ENCODE results near the gene SFRP2. TPM values are rescaled to one million over a fixed set of nuclear protein-coding genes. Genes with fewer than 3 reads are reported as not detected.

Gene SFRP2
- total and polyA plus RNA-seq, 2 donors (not counting 1 experiment from before 2014, with no cell fraction given), result under 0.01 TPM; not detected in 1

DNA sequence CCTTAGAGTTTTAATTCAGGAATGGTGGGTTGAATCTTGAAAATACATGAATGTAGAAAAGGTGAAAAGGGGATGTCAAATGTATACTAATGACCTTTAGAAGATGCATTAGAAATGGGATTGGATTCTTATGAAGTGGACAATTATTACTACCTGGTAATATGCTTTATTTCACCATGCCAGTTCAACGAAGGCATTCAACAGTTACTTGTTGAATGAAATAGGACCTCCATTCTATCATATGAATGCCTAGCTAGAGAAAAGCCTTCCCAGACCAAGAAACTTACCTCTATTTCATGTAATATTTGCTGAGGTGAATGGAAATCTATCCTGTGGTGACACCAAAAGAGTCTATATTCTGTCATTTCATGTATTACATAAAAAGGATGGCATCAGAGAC, 34.6 kb upstream of the SFRP2 start:
- Histone ChIP-seq H4K20me1 (ENCODE audit: control insufficient read depth, extremely low read depth, insufficient read depth, low read length) (no peaks in the 10 kb centered on the region), H3K4me2 (ENCODE audit: extremely low read depth, insufficient read depth, low read length) (no peak overlapping the region), H3K27me3 (ENCODE audit: control insufficient read depth, insufficient read depth, low read length) (no peaks in the 10 kb centered on the region), H3K79me2 (ENCODE audit: control insufficient read depth, insufficient read depth, low read length) (no peaks in the 10 kb centered on the region), H3K27ac (ENCODE audit: insufficient read depth, low read length) (no peak overlapping the region), H3K4me3 (replicated peaks in 1 of 4; ENCODE audit: control extremely low read depth in 1 of 4, insufficient read depth in 1 of 4, low read depth in 3 of 4, low read length in 4 of 4) (no peak overlapping the region), H3K36me3 (ENCODE audit: control insufficient read depth, insufficient read depth, low read length) (no peaks in the 10 kb centered on the region), H3K4me1 (ENCODE audit: control insufficient read depth, extremely low read depth, insufficient read depth, low read length) (no peaks in the 10 kb centered on the region), H3K9me3 (ENCODE audit: control insufficient read depth, insufficient read depth, low read depth, low read length) (no peaks in the 10 kb centered on the region), H3K9ac (ENCODE audit: insufficient read depth, low read length) (no peak overlapping the region), H2AFZ (ENCODE audit: low read length) (no peak overlapping the region)
- DNase-seq (ENCODE audit: low read depth in 2 of 2), result no peak
- TF ChIP-seq, protein P1, sequence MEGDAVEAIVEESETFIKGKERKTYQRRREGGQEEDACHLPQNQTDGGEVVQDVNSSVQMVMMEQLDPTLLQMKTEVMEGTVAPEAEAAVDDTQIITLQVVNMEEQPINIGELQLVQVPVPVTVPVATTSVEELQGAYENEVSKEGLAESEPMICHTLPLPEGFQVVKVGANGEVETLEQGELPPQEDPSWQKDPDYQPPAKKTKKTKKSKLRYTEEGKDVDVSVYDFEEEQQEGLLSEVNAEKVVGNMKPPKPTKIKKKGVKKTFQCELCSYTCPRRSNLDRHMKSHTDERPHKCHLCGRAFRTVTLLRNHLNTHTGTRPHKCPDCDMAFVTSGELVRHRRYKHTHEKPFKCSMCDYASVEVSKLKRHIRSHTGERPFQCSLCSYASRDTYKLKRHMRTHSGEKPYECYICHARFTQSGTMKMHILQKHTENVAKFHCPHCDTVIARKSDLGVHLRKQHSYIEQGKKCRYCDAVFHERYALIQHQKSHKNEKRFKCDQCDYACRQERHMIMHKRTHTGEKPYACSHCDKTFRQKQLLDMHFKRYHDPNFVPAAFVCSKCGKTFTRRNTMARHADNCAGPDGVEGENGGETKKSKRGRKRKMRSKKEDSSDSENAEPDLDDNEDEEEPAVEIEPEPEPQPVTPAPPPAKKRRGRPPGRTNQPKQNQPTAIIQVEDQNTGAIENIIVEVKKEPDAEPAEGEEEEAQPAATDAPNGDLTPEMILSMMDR (conservative IDR thresholded peaks at IDR 0.05 in 1 of 2, IDR thresholded peaks at IDR 0.05 in 1 of 2; ENCODE audit: low read depth in 1 of 2, low read length in 2 of 2), result no peak
- no peak for TF ChIP-seq EZH2 (IDR thresholded peaks at IDR 0.05; ENCODE audit: low read length, missing control alignments)

DNA sequence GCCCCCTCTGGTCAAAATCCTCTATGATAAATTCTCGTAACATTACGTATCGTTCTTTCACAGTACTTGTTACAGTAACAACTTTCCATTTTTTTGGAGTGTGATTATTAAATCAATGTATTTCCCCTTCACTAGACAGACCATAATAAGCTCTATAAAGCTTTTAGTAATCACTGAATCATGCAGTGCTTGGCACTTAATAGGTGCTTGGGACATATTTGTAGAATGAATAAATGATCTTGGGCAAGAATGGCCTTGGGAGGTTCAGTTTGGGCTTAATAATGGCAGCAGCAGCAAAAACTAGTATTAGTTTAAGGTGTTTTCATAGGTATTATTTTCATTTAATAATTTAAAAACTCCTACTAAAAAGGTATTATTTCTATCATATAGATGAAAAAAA, 33.4 kb upstream of the SFRP2 start:
- Histone ChIP-seq H3K4me1 (ENCODE audit: control insufficient read depth, extremely low read depth, insufficient read depth, low read length) (no peaks in the 10 kb centered on the region), H3K4me3 (replicated peaks in 1 of 4; ENCODE audit: control extremely low read depth in 1 of 4, insufficient read depth in 1 of 4, low read depth in 3 of 4, low read length in 4 of 4) (no peak overlapping the region), H3K27me3 (ENCODE audit: control insufficient read depth, insufficient read depth, low read length) (no peaks in the 10 kb centered on the region), H3K9me3 (ENCODE audit: control insufficient read depth, insufficient read depth, low read depth, low read length) (no peaks in the 10 kb centered on the region), H3K36me3 (ENCODE audit: control insufficient read depth, insufficient read depth, low read length) (no peaks in the 10 kb centered on the region), H2AFZ (ENCODE audit: low read length) (no peak overlapping the region), H4K20me1 (ENCODE audit: control insufficient read depth, extremely low read depth, insufficient read depth, low read length) (no peaks in the 10 kb centered on the region), H3K79me2 (ENCODE audit: control insufficient read depth, insufficient read depth, low read length) (no peaks in the 10 kb centered on the region), H3K27ac (ENCODE audit: insufficient read depth, low read length) (no peak overlapping the region), H3K4me2 (ENCODE audit: extremely low read depth, insufficient read depth, low read length) (no peak overlapping the region), H3K9ac (ENCODE audit: insufficient read depth, low read length) (no peak overlapping the region)
- no peak for DNase-seq (ENCODE audit: low read depth in 2 of 2)
- TF ChIP-seq EZH2 (IDR thresholded peaks at IDR 0.05; ENCODE audit: low read length, missing control alignments), result no peak
- TF ChIP-seq, protein P1 (conservative IDR thresholded peaks at IDR 0.05 in 1 of 2, IDR thresholded peaks at IDR 0.05 in 1 of 2; ENCODE audit: low read depth in 1 of 2, low read length in 2 of 2), result no peak

DNA sequence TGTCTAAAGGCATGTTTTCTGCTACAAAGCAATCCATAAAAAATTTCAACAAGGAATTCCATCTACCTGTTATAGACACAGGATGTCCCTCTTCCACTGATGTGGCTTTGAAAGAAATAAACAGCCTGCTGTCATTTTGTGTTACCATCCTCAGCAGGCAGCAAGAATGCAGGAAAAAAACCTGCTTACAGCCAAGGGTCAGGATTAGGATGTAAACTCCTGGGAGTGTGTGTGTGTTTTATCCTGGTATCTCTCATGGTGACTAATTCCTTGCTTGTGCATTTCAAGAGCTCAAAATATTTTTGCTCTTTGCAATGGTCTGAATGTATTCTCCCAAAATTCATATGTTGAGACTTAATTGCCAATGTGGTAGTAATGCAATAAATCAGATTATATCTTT, 28.6 kb upstream of the SFRP2 start:
- DNase-seq (ENCODE audit: low read depth in 2 of 2), result no peak
- Histone ChIP-seq H3K9me3 (ENCODE audit: control insufficient read depth, insufficient read depth, low read depth, low read length) (no peaks in the 10 kb centered on the region), H3K4me1 (ENCODE audit: control insufficient read depth, extremely low read depth, insufficient read depth, low read length) (no peaks in the 10 kb centered on the region), H3K27ac (ENCODE audit: insufficient read depth, low read length) (no peak overlapping the region), H2AFZ (ENCODE audit: low read length) (no peak overlapping the region), H4K20me1 (ENCODE audit: control insufficient read depth, extremely low read depth, insufficient read depth, low read length) (no peaks in the 10 kb centered on the region), H3K36me3 (ENCODE audit: control insufficient read depth, insufficient read depth, low read length) (no peaks in the 10 kb centered on the region), H3K27me3 (ENCODE audit: control insufficient read depth, insufficient read depth, low read length) (no peaks in the 10 kb centered on the region), H3K4me3 (replicated peaks in 1 of 4; ENCODE audit: control extremely low read depth in 1 of 4, insufficient read depth in 1 of 4, low read depth in 3 of 4, low read length in 4 of 4) (no peak overlapping the region), H3K4me2 (ENCODE audit: extremely low read depth, insufficient read depth, low read length) (no peak overlapping the region), H3K9ac (ENCODE audit: insufficient read depth, low read length) (no peak overlapping the region), H3K79me2 (ENCODE audit: control insufficient read depth, insufficient read depth, low read length) (no peaks in the 10 kb centered on the region)
- no peak for TF ChIP-seq EZH2 (IDR thresholded peaks at IDR 0.05; ENCODE audit: low read length, missing control alignments)
- TF ChIP-seq, protein P1 (conservative IDR thresholded peaks at IDR 0.05 in 1 of 2, IDR thresholded peaks at IDR 0.05 in 1 of 2; ENCODE audit: low read depth in 1 of 2, low read length in 2 of 2), result no peak
